ENCODE data around the gene NODAL. TPM values are rescaled to one million over a fixed set of nuclear protein-coding genes. Genes with fewer than 3 reads are reported as not detected.
A peak's percentile ranks its signal among the peaks of the same experiment; 100 is the strongest.

The NODAL gene
- total and polyA plus RNA-seq, 4 donors, result 0.13 TPM; not detected in 3

DNA sequence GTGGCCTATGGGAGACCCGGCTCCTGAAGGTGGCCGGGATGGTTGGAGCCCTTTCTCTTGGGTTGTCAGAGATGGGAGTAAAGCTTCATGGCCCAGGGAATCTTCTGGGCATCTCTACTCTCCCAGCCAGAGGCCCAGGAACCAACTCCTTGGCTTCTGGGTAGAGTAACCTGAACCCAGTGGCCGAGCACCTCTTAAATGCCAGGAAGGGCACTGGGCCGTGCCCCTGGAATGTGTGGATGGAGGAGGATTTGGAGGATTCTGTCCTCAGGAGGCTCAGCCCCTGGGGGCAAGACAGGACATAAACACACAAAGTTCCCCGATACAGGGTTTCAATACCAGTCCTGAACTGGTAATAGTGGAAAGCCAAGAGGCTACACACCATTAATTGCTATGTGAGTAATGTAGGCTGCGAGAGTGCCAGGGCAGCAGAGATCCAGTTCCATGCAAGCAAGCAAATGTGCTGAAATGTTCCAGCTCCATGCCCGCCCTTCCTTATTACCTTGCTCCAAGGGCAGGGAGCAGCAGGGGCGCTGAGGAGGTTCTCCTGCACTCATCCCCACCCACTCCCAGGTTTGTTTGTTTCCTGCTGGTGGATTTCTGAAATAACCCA is 38.3 kb upstream of the NODAL start:
- Histone ChIP-seq H3K4me1 (ENCODE audit: control insufficient read depth in 1 of 2, insufficient read depth in 2 of 2, low read length in 2 of 2) (no peaks in the 10 kb centered on the region), H3K27me3 (ENCODE audit: control insufficient read depth in 1 of 2, insufficient read depth in 2 of 2, low read length in 1 of 2) (no peaks in the 10 kb centered on the region), H3K4me3 (ENCODE audit: low read length in 2 of 2) (no peak overlapping the region), H3K27ac (ENCODE audit: low read depth in 1 of 2, low read length in 2 of 2) (no peak overlapping the region), H3K36me3 (ENCODE audit: control insufficient read depth in 1 of 2, insufficient read depth in 2 of 2, low read length in 1 of 2) (no peaks in the 10 kb centered on the region), H3K9me3 (ENCODE audit: control insufficient read depth, low read length) (no peaks in the 10 kb centered on the region)
- DNase-seq, result no peak
- 72 to 75% methylated on average over 8 of the region's 8 CpGs for whole genome bisulfite sequencing, 2 donors
- ATAC-seq (ENCODE audit: low FRiP score), result no peak
- intact Hi-C loops (cut with DNase I), result no loop called here

DNA sequence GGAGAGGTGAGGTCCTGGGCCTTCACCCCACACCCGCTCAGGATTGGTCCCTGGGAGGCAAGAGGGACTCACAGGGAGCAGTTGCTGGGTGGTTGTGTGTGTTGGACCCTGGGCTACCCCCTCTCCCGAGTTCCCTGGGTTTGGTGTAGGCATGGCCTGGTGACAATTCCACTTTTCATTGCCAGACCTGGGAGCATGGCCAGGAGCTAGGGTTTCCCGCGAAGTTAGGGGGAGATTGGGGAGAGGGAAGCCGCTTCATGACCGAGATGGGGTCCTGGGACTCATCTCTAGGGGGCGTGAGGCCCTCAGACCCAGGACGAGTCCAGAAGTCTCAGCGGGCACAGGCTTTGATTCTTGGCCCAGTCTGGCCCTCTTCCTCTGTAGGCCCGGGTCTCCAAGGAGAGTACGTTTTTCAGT is 37.7 kb upstream of the NODAL start:
- Histone ChIP-seq H3K4me1 (ENCODE audit: control insufficient read depth in 1 of 2, insufficient read depth in 2 of 2, low read length in 2 of 2) (no peaks in the 10 kb centered on the region), H3K36me3 (ENCODE audit: control insufficient read depth in 1 of 2, insufficient read depth in 2 of 2, low read length in 1 of 2) (no peaks in the 10 kb centered on the region), H3K27ac (ENCODE audit: low read depth in 1 of 2, low read length in 2 of 2) (peak overlapping the region in 1 of 2 donors; percentile 24), H3K27me3 (ENCODE audit: control insufficient read depth in 1 of 2, insufficient read depth in 2 of 2, low read length in 1 of 2) (no peaks in the 10 kb centered on the region), H3K4me3 (ENCODE audit: low read length in 2 of 2) (peak overlapping the region; percentile 38 to 43), H3K9me3 (ENCODE audit: control insufficient read depth, low read length) (no peaks in the 10 kb centered on the region)
- intact Hi-C loops (cut with DNase I), result no loop called here
- WGBS, 2 donors, result 45 to 52% methylated on average over 11 of the region's 11 CpGs
- ATAC-seq (ENCODE audit: low FRiP score), result no peak
- no peak for DNase-seq

DNA sequence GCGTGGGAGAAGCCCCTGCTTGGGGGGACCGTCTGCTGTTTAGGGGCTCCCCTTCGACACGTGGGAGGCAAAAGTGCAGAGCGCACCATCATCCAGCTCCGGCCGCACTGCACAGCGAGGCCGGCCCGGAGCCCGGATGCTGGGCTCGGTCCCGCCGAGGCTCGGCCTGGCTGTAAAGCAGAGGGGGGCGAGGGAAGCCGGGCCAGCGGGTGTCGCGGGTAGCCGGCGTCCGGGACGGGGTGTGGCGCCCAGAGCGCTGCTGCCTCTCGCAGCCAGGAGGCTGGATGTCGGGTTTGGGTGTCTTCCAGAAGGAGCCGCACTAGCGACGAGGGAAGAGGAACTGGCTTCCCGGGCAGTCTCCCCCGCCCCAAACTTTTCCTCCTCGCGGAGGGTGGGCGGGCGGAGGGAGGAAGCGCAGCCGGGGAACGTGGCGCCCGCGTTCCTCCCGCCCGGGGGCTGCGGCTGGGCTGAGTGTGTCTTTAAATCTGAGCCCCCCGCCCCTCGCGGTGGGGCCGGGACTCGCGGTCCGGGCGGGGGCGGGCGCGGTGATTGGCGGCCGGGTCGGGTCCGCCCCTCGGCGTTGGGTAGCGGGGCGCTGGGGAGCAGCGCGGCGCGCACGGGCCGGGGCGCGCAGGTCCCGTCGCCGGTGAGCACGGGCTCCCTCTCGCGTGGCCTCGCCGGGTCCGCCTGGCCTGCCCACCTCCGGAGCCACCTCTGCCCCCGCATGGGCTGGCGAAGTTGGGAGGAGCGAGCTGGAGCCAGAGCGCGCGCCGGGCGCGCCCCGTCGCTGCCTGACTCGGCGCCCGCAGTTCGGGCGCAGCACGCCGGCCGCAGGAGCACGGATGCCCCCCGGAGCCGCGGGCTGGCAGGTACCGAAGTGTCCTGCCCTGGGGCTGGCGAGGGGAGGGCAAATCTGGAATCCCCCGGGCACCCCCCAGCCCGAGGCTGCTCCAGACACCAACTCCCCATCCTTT is 37.0 kb upstream of the NODAL start, which contains the start of gene PALD1:
TSS of gene PALD1 (plus strand) at position 577 of the 974 bp plus-strand sequence. CDS start 47,185 bp downstream, outside the sequence.
- Histone ChIP-seq H3K27ac (ENCODE audit: low read depth in 1 of 2, low read length in 2 of 2) (peak within 1 kb of the TSS in 1 of 2 donors; percentile 24), H3K27me3 (ENCODE audit: control insufficient read depth in 1 of 2, insufficient read depth in 2 of 2, low read length in 1 of 2) (no peaks in the 10 kb centered on the region), H3K9me3 (ENCODE audit: control insufficient read depth, low read length) (no peaks in the 10 kb centered on the region), H3K36me3 (ENCODE audit: control insufficient read depth in 1 of 2, insufficient read depth in 2 of 2, low read length in 1 of 2) (no peaks in the 10 kb centered on the region), H3K4me1 (ENCODE audit: control insufficient read depth in 1 of 2, insufficient read depth in 2 of 2, low read length in 2 of 2) (no peaks in the 10 kb centered on the region), H3K4me3 (ENCODE audit: low read length in 2 of 2) (peak within 1 kb of the TSS; percentile 38 to 43)
- DNase-seq (peak; percentile 90 to 91), ATAC-seq (ENCODE audit: low FRiP score) (peak; percentile 66)
- 1% methylated on average over 81 to 110 of the region's 110 CpGs for WGBS, 2 donors
- intact Hi-C loops (cut with DNase I), result no loop called here

DNA sequence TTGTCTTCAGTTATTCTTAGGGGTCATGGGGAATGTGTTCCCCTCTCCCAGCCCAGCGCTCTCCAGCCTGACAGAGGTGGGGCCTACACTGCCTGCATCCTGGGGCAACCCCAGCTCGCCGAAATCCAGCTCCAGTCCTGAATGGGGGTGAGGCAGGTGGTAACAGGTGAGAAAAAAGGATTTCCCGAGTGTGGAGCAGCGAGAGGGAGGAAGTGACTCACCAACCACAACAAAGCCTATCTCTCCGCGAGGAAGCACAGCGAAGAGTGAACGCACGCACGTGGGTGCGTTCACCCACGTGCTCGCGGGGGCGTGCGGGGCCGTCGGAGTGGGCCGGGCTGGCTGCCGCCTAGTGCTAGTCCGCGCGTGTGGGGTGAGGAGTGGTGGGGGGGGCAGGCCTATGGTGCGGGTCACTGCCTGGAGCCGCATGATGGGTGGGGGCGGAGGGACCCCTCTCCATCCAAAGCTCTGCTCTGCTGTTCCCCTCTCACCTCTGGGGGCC is 36.2 kb upstream of the NODAL start:
- no peaks in the 10 kb centered on the region for H3K27me3 ChIP-seq (ENCODE audit: control insufficient read depth in 1 of 2, insufficient read depth in 2 of 2, low read length in 1 of 2)
- intact Hi-C loops (cut with DNase I), result no loop called here
- no peak overlapping the region for H3K27ac ChIP-seq (ENCODE audit: low read depth in 1 of 2, low read length in 2 of 2)
- H3K4me3 ChIP-seq (ENCODE audit: low read length in 2 of 2), result peak overlapping the region in 1 of 2 donors; percentile 38
- WGBS, 2 donors, result 12 to 18% methylated on average over 19 to 27 of the region's 27 CpGs
- H3K36me3 ChIP-seq (ENCODE audit: control insufficient read depth in 1 of 2, insufficient read depth in 2 of 2, low read length in 1 of 2), result no peaks in the 10 kb centered on the region
- no peaks in the 10 kb centered on the region for H3K9me3 ChIP-seq (ENCODE audit: control insufficient read depth, low read length)
- H3K4me1 ChIP-seq (ENCODE audit: control insufficient read depth in 1 of 2, insufficient read depth in 2 of 2, low read length in 2 of 2), result no peaks in the 10 kb centered on the region
- no peak for ATAC-seq (ENCODE audit: low FRiP score)
- no peak for DNase-seq

DNA sequence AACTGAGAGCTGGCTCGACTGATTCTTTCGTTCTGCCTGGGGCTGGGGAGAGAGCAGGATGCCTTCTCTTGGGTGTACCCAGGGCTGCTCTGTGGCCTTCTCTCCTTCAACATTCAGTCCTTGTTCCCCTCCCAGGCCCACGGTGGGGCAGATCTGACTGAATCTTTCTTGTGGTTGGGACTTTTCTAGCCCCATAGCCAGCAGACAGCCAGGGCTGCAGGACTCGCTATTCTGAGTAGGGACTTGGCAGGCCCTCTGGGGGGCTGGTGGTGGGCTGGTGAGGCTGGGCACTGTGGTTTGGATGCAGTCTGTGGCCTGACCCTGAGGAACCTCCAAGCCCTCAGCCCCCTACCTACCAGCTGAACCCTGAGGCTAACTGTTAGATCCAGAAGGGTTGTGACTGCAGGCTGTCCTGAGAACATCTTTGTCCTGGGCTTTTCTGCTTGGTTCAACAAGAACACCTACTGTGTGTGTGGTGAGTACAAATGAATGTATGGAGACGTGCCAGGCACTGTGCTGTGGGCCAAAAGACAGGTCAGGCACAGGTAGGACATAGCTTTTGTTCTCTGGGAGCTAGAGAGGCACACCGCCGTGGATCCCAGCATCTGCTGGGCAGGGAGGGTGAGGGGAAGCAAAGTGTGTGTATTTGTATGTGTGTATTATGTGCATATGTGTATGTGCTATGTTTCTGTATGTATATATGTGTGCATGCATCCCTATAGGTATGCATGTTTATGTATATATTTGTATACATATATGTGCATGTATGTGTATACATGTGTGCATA is 35.0 kb upstream of the NODAL start:
- no peak overlapping the region for H3K27ac ChIP-seq (ENCODE audit: low read depth in 1 of 2, low read length in 2 of 2)
- no peak overlapping the region for H3K4me3 ChIP-seq (ENCODE audit: low read length in 2 of 2)
- ATAC-seq (ENCODE audit: low FRiP score) (no peak), DNase-seq (no peak)
- no peaks in the 10 kb centered on the region for H3K36me3 ChIP-seq (ENCODE audit: control insufficient read depth in 1 of 2, insufficient read depth in 2 of 2, low read length in 1 of 2)
- H3K4me1 ChIP-seq (ENCODE audit: control insufficient read depth in 1 of 2, insufficient read depth in 2 of 2, low read length in 2 of 2), result no peaks in the 10 kb centered on the region
- intact Hi-C loops (cut with DNase I), result no loop called here
- 69% methylated on average over 7 of the region's 7 CpGs for WGBS, 2 donors
- no peaks in the 10 kb centered on the region for H3K9me3 ChIP-seq (ENCODE audit: control insufficient read depth, low read length)
- H3K27me3 ChIP-seq (ENCODE audit: control insufficient read depth in 1 of 2, insufficient read depth in 2 of 2, low read length in 1 of 2), result no peaks in the 10 kb centered on the region

DNA sequence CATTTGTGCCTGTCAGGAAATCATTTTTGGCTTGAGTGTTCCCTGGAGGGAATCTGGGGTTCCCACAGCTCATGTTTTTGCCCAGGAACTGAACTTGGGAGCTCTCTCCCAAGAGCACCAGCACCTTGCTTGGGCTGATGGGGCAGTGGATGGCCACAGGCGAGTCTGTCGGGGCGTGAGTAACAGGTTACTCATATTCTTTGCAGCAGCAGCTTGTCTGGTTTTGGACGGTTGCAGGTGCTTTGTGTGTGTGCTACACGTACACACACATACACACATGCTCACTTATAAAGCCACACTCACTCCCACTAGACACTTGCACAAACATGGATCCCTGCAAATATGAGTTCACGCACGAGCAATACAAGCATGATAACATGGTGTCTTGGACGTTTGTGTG is 34.2 kb upstream of the NODAL start:
- no peak for ATAC-seq (ENCODE audit: low FRiP score)
- no peak overlapping the region for H3K4me3 ChIP-seq (ENCODE audit: low read length in 2 of 2)
- H3K27me3 ChIP-seq (ENCODE audit: control insufficient read depth in 1 of 2, insufficient read depth in 2 of 2, low read length in 1 of 2), result no peaks in the 10 kb centered on the region
- no peak overlapping the region for H3K27ac ChIP-seq (ENCODE audit: low read depth in 1 of 2, low read length in 2 of 2)
- H3K36me3 ChIP-seq (ENCODE audit: control insufficient read depth in 1 of 2, insufficient read depth in 2 of 2, low read length in 1 of 2), result no peaks in the 10 kb centered on the region
- H3K9me3 ChIP-seq (ENCODE audit: control insufficient read depth, low read length), result no peaks in the 10 kb centered on the region
- DNase-seq, result no peak
- intact Hi-C loops (cut with DNase I), result no loop called here
- H3K4me1 ChIP-seq (ENCODE audit: control insufficient read depth in 1 of 2, insufficient read depth in 2 of 2, low read length in 2 of 2), result no peaks in the 10 kb centered on the region
- 88 to 91% methylated on average over 8 of the region's 8 CpGs for WGBS, 2 donors

DNA sequence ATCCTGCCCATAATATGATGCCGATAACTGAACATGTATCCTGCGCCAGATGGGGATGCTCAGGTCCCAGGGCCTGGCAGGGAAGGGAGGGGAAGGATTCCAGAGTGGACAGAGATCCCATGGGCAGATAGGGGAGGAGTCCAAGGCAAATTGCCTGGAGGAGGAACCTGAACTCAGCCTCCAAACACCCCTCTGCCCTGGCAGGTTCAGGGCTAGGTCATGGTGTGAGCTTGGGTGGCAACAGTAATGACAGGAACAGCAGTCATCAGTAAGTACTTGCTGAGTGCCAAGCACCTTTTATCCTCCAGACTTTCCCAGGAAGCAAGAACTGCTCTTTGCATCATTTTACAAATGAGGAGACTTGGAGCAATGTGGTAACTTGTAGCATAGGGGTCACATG is 33.3 kb upstream of the NODAL start:
- no peak overlapping the region for H3K27ac ChIP-seq (ENCODE audit: low read depth in 1 of 2, low read length in 2 of 2)
- H3K4me1 ChIP-seq (ENCODE audit: control insufficient read depth in 1 of 2, insufficient read depth in 2 of 2, low read length in 2 of 2), result no peaks in the 10 kb centered on the region
- ATAC-seq (ENCODE audit: low FRiP score), result no peak
- no peaks in the 10 kb centered on the region for H3K36me3 ChIP-seq (ENCODE audit: control insufficient read depth in 1 of 2, insufficient read depth in 2 of 2, low read length in 1 of 2)
- WGBS, 2 donors, result 96 to 99% methylated on average over 2 of the region's 2 CpGs
- no peaks in the 10 kb centered on the region for H3K9me3 ChIP-seq (ENCODE audit: control insufficient read depth, low read length)
- DNase-seq, result no peak
- no peak overlapping the region for H3K4me3 ChIP-seq (ENCODE audit: low read length in 2 of 2)
- no peaks in the 10 kb centered on the region for H3K27me3 ChIP-seq (ENCODE audit: control insufficient read depth in 1 of 2, insufficient read depth in 2 of 2, low read length in 1 of 2)
- intact Hi-C loops (cut with DNase I), result no loop called here

DNA sequence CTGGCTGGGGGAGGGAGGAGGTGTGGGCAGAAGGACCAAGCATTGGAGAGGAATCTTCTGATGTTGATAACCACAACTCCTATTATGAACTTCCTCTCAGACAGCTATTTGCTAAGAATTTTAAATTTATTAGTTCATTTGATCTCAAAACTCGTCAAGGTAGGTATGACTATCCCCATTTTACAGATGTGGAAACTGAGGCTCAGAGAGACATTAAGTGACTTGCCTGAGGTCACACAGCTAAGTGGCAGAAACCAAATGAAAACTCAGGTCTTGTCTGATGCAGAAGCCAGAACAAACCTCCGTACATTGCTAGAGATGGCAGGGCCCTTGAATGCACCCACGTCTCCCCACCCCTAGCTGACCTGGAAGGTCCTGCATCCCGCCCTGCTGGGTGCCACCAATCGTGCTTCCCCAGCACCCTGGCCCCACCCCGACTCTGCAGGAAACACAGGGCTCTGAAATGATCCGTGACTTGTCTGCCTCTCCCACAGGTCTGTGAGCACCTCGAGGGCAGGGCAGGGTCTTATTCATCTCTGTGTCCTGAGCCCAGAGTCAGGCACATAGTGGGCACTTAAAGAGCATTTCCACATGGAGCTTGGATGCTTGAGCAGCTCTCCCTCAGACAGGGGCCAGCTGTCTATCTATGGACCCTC is 31.4 kb upstream of the NODAL start:
- no peak for ATAC-seq (ENCODE audit: low FRiP score)
- Histone ChIP-seq H3K27me3 (ENCODE audit: control insufficient read depth in 1 of 2, insufficient read depth in 2 of 2, low read length in 1 of 2) (no peaks in the 10 kb centered on the region), H3K36me3 (ENCODE audit: control insufficient read depth in 1 of 2, insufficient read depth in 2 of 2, low read length in 1 of 2) (no peaks in the 10 kb centered on the region), H3K4me3 (ENCODE audit: low read length in 2 of 2) (no peak overlapping the region), H3K4me1 (ENCODE audit: control insufficient read depth in 1 of 2, insufficient read depth in 2 of 2, low read length in 2 of 2) (no peaks in the 10 kb centered on the region), H3K27ac (ENCODE audit: low read depth in 1 of 2, low read length in 2 of 2) (no peak overlapping the region), H3K9me3 (ENCODE audit: control insufficient read depth, low read length) (no peaks in the 10 kb centered on the region)
- intact Hi-C loops (cut with DNase I), result no loop called here
- WGBS, 2 donors, result 90 to 91% methylated on average over 8 of the region's 8 CpGs
- no peak for DNase-seq
